Breast epithelium (tissue), 3 donors: Measurements from ENCODE around the gene PRR12.

Experiments
- POLR2A ChIP-seq: fragments of 450-650 bp; IDR thresholded peaks from one replicate; pipeline ENCODE4 v1.6.1; 2016; ENCODE audit warnings: antibody characterized with exemption, mild to moderate bottlenecking, moderate library complexity
- POLR2AphosphoS5 ChIP-seq, 3 donors: sonication (generic); formaldehyde crosslinking; IDR thresholded peaks; one replicate each; pipeline ENCODE4 v1.6.1; 2017; ENCODE audit warnings: antibody characterized with exemption in 3 of 3
- TF ChIP-seq, protein P1 (sequence below), 3 donors: fragments of 450-650 bp; IDR thresholded peaks; one replicate each; pipeline ENCODE4 v1.5.1; 2016 to 2017; ENCODE audit warnings: antibody characterized with exemption in 3 of 3, mild to moderate bottlenecking in 3 of 3, moderate library complexity in 3 of 3

DNA sequence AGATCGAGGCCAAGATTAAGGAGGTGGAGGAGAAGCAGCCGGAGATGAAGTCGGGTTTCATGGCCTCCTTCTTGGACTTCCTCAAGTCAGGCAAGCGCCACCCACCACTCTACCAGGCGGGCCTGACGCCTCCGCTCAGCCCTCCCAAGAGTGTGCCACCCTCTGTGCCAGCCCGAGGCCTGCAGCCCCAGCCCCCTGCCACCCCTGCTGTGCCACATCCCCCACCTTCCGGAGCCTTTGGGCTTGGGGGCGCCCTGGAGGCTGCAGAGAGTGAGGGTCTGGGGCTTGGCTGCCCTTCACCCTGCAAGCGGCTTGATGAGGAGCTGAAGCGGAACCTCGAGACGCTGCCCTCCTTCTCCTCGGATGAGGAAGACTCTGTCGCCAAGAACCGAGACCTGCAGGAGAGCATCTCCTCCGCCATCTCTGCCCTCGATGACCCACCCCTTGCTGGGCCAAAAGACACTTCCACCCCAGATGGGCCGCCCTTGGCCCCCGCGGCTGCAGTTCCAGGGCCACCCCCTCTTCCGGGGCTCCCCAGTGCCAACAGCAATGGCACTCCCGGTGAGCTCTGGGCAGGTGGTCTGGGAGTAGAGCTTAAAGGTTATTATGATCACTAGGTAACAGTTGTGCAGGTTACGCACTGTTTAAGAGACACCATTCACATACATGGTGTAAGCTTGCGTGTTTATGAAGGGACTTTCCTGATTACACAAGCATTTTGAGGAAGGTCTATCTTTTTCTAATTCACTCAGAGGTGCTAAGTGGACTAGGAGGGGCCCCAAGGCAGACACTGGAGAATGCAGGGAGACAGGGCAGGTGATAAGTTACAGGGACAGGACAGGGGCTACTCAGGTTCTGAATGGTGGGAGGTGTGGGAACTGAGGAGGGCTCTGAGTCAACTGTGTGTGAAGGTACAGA lies 8.7 kb downstream of the PRR12 start:
- TF ChIP-seq, protein P1, sequence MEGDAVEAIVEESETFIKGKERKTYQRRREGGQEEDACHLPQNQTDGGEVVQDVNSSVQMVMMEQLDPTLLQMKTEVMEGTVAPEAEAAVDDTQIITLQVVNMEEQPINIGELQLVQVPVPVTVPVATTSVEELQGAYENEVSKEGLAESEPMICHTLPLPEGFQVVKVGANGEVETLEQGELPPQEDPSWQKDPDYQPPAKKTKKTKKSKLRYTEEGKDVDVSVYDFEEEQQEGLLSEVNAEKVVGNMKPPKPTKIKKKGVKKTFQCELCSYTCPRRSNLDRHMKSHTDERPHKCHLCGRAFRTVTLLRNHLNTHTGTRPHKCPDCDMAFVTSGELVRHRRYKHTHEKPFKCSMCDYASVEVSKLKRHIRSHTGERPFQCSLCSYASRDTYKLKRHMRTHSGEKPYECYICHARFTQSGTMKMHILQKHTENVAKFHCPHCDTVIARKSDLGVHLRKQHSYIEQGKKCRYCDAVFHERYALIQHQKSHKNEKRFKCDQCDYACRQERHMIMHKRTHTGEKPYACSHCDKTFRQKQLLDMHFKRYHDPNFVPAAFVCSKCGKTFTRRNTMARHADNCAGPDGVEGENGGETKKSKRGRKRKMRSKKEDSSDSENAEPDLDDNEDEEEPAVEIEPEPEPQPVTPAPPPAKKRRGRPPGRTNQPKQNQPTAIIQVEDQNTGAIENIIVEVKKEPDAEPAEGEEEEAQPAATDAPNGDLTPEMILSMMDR (IDR thresholded peaks at IDR 0.05) = no peak
- TF ChIP-seq POLR2A (no peak), POLR2AphosphoS5 (IDR thresholded peaks at IDR 0.05) (no peak)
